Measurements from ENCODE around the gene ITGB1BP1.

ITGB1BP1 gene

GRCh38 chr2:9423100-9423921 is at the start of gene ITGB1BP1, which contains the start of gene CPSF3:
Gene ITGB1BP1, minus strand, starts transcription at chr2:9423528. Its CDS starts 4,831 bp downstream, at chr2:9418697.
Gene CPSF3, plus strand, starts transcription at chr2:9423654. Its CDS starts 120 bp downstream, at chr2:9423774.
- FAIRE-seq (peak; percentile 86), DNase-seq (ENCODE audit: insufficient read length, low spot score) (peak; percentile 100)

GRCh38 chr2:9472511-9472910 is 49.2 kb upstream of the ITGB1BP1 start:
- no peak for FAIRE-seq

GRCh38 chr2:9471206-9471605 is 47.9 kb upstream of the ITGB1BP1 start:
- FAIRE-seq, result no peak

More at GRCh38 chr2:9472511-9472910, 49.2 kb upstream of the ITGB1BP1 start:
- no peak for DNase-seq (ENCODE audit: insufficient read length, low spot score)

GRCh38 chr2:9467687-9468086 is 44.4 kb upstream of the ITGB1BP1 start:
- FAIRE-seq, result no peak
- DNase-seq (ENCODE audit: insufficient read length, low spot score), result no peak

More at GRCh38 chr2:9471206-9471605, 47.9 kb upstream of the ITGB1BP1 start:
- no peak for DNase-seq (ENCODE audit: insufficient read length, low spot score)

- FAIRE-seq (peak; percentile 80), DNase-seq (ENCODE audit: insufficient read length, low spot score) (no peak)
Observed at GRCh38 chr2:9466147-9466683, 42.9 kb upstream of the ITGB1BP1 start.

- no peak for FAIRE-seq
Observed at GRCh38 chr2:9465170-9465569, 41.8 kb upstream of the ITGB1BP1 start.

GRCh38 chr2:9463698-9464034 is 40.3 kb upstream of the ITGB1BP1 start:
- FAIRE-seq (no peak), DNase-seq (ENCODE audit: insufficient read length, low spot score) (no peak)

More at GRCh38 chr2:9465170-9465569, 41.8 kb upstream of the ITGB1BP1 start:
- DNase-seq (ENCODE audit: insufficient read length, low spot score), result no peak

GRCh38 chr2:9462886-9463697 is 39.8 kb upstream of the ITGB1BP1 start:
- no peak for DNase-seq (ENCODE audit: insufficient read length, low spot score)
- no peak for FAIRE-seq

- DNase-seq (ENCODE audit: insufficient read length, low spot score) (no peak), FAIRE-seq (no peak)
Observed at GRCh38 chr2:9462313-9462712, 39.0 kb upstream of the ITGB1BP1 start.

GRCh38 chr2:9461079-9461478 is 37.8 kb upstream of the ITGB1BP1 start:
- DNase-seq (ENCODE audit: insufficient read length, low spot score) (no peak), FAIRE-seq (no peak)

GRCh38 chr2:9460441-9461017 is 37.2 kb upstream of the ITGB1BP1 start:
- DNase-seq (ENCODE audit: insufficient read length, low spot score), result no peak
- FAIRE-seq, result no peak

GRCh38 chr2:9451231-9451630 is 27.9 kb upstream of the ITGB1BP1 start:
- FAIRE-seq, result no peak
- DNase-seq (ENCODE audit: insufficient read length, low spot score), result no peak

GRCh38 chr2:9445089-9445488 is 21.8 kb upstream of the ITGB1BP1 start:
- DNase-seq (ENCODE audit: insufficient read length, low spot score) (no peak), FAIRE-seq (no peak)

GRCh38 chr2:9443526-9443925 is 20.2 kb upstream of the ITGB1BP1 start:
- FAIRE-seq, result no peak
- DNase-seq (ENCODE audit: insufficient read length, low spot score), result no peak

GRCh38 chr2:9441556-9441955 is 18.2 kb upstream of the ITGB1BP1 start:
- FAIRE-seq, result no peak
- no peak for DNase-seq (ENCODE audit: insufficient read length, low spot score)

GRCh38 chr2:9440058-9440727 is 16.9 kb upstream of the ITGB1BP1 start:
- FAIRE-seq, result no peak
- no peak for DNase-seq (ENCODE audit: insufficient read length, low spot score)

- FAIRE-seq, result peak; percentile 20
Observed at GRCh38 chr2:9439536-9439935, 16.2 kb upstream of the ITGB1BP1 start.

GRCh38 chr2:9434489-9434888 is 11.2 kb upstream of the ITGB1BP1 start:
- no peak for FAIRE-seq
- DNase-seq (ENCODE audit: insufficient read length, low spot score), result no peak

More at GRCh38 chr2:9439536-9439935, 16.2 kb upstream of the ITGB1BP1 start:
- DNase-seq (ENCODE audit: insufficient read length, low spot score), result no peak

GRCh38 chr2:9430316-9431293 is 7.3 kb upstream of the ITGB1BP1 start:
- no peak for FAIRE-seq
- DNase-seq (ENCODE audit: insufficient read length, low spot score), result no peak

Measured in HTR-8/SVneo (cell line).